Erythroblast (primary cell): ENCODE results near the gene XYLT1.

Experiments
- GATA1 ChIP-seq: IDR thresholded peaks from 2 replicates; pipeline ENCODE4 v1.6.1; 2011; ENCODE audit warnings: low read depth, mild to moderate bottlenecking, control low read depth, low read length, moderate library complexity
- POLR2A ChIP-seq: IDR thresholded peaks from 2 replicates; pipeline ENCODE4 v1.6.1; 2011; ENCODE audit warnings: mild to moderate bottlenecking, low read length

DNA sequence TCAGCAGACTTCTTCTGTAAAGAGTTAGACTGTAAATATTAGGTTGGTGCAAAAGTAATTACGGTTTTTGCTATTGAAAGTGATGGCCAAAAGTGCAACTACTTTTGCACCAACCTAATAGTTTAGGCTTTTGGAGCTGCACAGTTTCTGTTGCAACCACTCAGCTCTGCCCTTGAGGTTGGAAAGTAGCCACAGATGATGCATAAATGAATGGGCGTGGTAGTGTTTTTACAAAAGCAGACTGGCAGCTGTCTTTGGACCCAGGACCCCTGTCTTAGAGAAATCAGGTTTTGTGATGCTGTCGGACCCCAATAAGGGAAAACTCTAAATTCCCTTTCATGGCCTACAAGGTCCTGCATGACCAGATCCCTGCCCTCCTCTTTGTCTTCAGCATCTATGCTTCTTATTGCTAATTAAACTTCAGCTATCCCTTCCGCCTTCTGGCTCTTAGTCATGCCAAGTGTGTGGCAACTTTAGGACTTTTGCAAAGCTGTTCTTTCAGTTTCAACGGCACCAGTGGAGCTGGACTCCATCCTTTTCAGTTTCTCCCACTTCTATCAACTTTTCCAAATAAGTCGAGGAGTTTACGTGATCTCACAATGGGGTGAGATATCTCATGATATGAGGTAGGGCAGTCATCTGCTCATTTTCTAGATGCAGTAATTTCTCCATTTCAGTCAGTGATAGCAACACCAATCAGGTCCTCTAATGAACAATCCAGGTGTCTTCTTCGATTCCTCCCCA, 232.3 kb downstream of the XYLT1 start:
- TF ChIP-seq POLR2A = no peak
- no peak for TF ChIP-seq GATA1
